ENCODE results near the gene PRKN.
"Not testable (repeated sequence)": the region's sequence is repeated elsewhere in the genome, so short reads cannot be mapped to it uniquely, and the experiment has no call there.

The PRKN gene

DNA sequence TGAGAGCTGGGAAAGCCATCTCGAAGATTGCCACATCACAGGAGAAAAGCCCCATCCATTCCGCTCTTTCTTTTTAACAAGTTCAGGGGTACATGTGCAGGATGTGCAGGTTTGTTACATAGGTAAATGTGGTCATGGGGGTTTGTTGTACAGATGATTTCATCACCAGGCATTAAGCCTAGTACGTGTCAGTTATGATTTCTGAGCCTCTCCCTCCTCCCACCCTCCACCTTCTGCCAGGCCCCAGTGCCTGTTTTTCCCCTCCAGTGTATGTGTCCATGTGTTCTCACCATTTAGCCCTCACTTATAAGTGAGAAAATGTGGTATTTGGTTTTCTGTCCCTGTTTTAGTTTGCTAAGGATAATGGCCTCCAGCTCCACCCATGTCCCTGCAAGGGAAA is 887.2 kb downstream of the PRKN start:
- DNase-seq (ENCODE audit: low read depth) = no peak

DNA sequence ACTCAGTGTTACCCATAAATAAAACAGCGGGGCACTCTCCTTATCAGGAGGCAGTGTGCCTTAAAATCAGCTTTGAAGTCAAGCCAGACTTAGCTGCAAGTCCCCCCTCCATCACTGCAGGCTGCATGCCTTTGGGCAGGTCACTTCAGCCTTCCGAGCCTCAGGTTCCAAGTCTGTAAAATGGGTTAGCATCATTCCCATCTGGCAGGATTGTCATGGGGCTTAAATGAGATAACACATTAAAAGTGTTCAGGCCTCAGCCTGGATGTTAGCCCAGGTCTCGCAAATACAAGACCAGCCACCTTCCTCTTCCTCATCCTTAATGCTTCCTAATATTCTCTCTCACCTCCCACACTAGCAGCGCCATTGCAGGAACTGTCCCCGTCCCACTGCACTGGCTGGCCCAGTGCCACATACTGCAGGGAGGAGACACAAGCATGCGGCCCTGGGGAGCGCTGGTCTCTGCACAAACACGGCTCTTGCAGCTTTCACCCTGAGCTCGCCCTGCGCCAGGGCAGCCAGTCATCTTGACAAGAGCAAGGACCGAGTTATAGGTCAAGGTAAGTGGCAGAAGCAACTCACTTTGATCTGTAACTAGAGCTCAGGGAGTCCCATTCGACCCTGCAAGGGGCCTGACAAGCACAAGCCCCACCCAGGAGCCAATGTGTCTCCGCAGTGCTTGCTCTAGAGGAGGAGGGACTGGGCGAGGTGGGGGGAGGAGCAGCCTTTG is 889.1 kb downstream of the PRKN start:
- no peak for DNase-seq (ENCODE audit: low read depth)

DNA sequence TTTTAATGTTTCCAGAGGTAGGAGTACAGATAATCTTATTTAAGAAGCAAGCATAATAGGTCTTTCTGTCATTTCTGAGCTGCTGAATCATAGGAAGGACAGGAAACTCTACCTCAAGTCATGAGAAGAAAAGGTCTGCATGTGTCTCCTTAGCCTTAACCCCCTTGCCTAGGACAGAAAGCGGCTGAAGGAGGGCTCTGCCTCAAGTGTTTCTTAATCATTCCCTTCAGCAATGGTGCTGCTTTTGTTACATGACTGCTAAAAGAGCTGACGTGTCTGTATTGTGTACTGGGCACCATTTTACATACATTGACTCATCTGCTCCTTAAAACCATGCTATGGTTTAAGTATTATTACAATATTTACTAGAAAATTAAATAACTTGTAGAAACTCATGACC is 889.7 kb downstream of the PRKN start:
- DNase-seq (ENCODE audit: low read depth) = no peak

DNA sequence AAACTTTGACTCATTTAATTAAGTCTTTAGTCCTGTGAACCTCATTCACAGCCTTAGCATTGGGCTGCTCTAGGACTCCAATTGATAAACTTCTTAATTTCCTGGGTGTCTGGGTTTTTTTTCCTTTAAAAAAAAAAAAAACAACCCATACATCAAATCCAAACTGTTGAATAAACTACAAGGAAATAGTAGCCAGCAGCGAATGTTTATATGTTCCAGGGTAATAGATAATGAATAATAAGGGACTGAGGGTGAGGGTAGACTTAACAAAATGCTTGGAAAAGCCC is 890.2 kb downstream of the PRKN start:
- DNase-seq (ENCODE audit: low read depth) = no peak

DNA sequence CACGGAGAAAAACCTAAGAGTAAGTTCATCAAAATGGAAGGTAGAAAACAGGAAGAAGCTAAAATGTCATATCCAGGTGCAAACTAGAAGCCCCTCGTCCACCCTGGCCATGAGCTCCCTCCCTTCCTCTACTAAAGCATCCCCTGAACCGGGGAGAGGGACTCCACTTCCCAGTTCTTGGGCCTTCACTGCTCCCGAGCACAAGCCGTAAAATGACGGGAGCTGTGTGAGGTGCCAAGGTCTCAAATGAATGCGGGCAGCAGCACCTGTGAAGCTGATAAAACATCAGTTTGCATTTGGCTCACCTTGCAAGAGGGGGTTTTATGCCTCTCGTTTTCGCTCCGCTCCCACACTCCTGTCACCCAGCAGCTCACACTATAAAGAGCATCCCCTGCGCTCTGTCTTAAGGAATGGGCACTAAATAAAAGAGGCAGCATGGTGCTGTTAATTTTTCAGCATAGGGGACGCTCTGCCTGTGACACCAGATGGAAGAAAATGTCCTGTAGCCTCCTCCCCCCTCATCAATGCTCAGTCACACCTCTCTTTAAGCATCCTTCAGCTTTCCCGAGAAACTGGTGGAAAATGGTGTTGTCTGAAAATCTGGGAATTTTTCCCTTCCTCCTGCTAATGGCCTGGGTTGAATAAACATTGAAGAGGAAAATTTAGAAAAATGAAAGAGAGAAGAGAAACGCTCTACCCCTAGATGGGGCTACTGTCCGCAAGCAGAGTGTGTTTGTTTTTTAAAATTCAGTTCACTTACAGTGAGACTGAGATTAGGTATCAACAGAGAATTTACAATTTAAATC is 890.7 kb downstream of the PRKN start:
- peak; percentile 2 for DNase-seq (ENCODE audit: low read depth)

DNA sequence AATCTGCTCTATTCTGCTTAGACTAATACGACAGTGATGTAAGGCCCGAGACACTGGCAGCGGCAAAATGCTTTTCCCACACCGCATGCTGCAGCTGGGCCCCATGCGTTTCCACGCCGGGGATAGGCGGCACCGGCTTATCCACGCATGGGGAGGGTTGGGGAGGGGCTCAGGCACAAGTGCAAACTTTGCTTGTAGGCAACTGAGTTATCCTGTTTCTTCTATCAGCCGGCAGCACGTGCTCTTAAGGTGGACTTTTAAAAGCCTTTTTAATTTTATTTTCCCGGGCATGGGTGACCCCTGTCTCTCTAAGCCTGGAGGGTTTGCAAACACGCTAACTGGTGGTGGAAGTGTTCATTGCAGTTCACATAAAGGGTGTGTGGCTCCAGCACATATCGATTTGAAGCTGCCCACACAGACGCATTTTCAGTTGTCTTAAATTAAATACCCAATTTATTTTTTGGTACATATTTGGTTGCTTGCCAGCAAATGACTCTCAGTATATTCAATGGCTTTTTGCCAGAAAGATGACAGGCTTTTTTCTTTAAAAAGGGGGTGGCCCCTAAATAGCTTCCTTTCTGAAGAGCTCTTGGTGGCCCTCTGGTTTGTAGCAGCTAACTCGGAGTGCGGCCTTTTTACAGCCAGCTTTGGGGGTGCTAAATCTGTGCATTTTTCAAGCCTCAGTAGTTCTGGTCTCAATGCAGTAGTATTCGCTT is 891.9 kb downstream of the PRKN start:
- DNase-seq (ENCODE audit: low read depth) = no peak

DNA sequence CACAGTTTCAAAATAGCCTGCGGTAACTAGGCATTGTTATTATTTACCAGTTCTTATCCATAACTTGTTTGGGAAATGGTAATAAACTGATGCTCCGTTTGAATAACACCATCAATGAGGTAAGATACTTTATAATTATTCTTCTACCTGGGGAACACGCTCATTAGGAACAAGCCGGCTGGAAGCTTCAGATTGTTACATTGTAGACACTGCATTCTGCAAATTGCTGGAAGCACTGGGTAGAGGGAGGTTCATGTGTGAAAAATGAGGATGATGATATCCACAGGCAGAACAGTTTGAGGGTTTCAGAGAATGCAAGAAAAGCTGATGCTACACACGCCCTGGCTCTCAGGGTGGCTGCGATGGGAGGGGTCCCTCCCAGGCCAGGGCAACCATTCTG is 893.1 kb downstream of the PRKN start:
- no peak for DNase-seq (ENCODE audit: low read depth)

DNA sequence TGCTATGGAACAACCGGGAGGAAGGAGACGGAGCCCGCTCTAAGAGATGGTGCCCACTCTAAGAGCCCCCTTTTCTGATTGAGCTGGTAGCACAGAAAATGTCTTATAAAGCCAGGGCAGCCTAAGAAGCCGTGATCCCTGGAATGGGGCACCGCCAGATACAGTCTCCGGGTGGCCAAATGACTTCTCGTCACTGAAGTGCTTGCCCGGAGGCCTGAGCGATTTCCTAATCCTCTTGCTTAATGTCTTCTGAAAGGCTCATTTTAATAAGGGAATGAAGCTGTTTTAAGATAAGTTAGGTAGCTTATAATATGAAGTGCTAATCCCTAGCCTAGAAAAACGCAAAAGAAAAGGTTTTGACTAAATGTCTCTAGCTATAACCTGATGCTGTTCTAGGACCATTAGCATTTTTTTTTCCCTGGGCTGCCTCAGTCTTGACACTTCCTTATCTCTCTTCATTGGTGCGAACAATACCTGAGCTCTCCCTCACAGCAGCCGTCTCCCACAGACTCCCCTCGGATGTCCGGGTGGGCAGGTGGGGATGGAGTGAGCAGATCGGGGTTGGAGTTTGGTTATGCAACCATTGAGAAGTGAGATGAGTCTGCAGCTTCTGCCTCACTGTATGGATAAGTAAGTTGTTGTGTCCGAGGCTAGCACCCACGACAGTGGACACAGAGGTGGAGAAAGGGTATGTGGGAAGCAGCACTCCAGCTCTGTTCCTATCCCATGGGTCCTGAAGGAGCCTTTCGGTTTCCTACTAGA is 894.3 kb downstream of the PRKN start:
- no peak for DNase-seq (ENCODE audit: low read depth)

DNA sequence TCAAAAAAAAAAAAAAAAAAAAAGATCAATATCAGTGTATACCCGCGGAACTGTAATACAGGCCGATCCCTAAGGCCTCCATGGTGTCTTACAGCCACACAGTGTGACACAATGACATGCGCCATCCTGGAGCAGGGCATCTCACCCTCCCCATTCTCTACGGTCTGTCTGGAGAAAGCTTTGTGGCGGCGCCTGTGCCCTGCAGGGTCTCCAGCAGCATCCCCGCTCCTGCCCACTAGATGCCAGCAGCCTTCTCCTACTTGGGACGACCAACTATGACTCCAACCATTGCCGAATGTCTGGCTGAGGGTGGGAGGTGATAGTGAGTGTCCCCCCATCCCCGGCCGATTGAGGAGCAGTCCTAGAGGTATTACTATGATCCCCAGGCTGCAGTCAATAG is 894.9 kb downstream of the PRKN start:
- no peak for DNase-seq (ENCODE audit: low read depth)

DNA sequence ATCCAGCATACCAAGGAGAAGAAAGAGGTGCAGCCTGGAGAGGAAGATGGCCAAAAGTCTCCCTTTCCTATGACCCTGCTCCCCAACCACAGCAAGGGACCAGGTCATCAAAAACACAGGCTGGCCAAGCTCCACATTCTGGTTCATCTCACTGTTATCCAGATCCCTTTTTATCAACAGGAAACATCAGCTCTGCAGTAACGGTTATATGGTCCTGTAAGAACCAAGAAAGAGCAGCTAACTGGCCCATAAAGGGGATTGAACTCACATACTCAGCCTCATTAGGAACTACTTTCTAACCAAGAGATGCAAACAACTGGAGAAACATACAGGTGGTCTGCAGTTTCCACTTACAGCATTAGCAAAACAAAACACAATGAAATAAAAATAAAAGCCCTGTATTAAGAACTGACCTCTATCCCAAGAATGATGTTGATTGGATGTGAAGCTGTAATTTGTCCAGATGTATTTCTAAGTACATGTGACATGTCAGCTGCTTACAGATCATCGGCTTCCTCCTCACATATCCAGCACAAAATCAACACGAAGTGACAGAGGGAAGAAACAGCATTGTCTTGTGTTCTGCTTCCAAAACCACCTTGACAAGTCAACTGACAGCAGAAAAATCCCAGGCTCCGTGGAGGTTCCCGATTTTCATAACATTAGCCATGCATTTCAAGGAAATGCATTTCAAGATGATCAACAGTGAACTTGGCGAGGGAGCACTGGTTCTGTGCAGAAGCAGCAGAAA is 896.5 kb downstream of the PRKN start:
- no peak for DNase-seq (ENCODE audit: low read depth)

DNA sequence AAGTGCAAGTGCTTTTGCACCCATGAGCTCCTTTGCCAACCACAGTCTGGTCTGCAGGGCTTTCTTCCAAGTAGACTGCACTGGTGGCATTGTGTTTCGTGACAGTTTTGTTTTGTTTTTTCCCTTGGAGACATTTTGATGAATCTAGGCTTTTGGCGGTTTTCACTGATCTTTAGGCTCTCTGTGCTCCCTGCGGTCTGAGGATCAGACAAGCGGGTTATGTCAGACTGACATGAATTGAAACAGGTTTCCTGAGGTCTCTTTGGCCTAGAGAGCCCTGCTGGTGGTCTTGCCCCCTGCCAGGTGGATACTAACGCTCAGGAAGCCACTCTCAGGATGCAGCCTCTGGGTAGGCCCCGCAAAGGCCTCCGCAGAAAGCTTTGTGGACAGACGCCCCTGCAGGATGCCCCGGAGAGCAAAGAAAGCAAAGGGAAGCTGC is 898.3 kb downstream of the PRKN start:
- DNase-seq (ENCODE audit: low read depth) = no peak

DNA sequence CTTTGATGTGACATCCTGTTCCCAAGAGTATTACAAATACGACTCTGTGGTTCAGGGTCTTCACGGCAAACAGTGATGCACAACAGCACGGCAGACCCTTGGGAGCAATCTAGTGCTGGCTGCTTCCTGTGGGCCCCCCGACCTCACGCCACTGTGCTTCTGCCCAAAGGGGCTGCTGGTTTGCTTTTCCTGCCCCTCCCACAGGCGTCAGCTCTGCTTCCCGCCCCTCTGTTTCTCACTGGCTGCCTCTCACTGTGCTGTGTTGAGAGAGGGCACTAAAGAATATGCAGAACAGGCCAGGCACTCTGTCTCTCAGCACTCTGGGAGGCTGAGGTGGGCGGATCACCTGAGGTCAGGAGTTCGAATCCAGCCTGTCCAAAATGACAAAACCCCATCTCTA is 899.2 kb downstream of the PRKN start:
- DNase-seq (ENCODE audit: low read depth) = no peak

DNA sequence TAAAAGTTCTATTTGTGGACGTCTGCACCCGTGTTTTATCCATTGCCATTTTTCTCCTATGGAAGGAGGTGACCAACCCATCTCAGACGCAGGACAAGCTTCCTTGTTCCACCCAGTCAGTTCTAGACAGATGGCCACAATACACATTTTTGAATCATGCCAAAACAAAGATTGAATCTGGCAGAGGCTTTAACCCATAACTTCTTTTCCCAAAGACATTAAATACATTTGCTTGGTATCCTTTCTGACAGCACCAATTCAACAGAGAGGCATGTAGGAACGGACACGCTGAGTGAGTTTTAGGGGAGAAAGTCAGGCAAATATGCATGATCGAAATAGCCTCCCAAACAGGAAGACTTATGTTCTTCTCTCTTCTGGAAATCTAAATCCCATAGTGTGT is 901.1 kb downstream of the PRKN start:
- no peak for DNase-seq (ENCODE audit: low read depth)

DNA sequence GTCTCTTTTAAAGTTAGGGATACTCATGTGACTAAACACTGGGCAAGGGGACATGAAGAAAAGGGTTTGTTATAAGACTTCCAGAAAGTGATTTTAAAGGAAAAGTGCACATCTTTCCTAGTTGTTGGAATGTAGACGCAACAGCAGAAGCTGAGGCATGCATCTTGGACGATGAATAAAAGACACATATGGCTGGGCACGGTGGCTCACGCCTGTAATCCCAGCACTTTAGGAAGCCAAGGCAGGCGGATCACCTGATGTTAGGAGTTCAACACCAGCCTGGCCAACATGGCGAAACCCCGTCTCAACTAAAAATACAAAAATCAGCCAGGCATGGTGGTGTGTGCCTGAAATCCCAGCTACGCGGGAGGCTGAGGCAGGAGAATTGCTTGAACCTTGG is 905.4 kb downstream of the PRKN start:
- DNase-seq (ENCODE audit: low read depth) = not testable (repeated sequence)

DNA sequence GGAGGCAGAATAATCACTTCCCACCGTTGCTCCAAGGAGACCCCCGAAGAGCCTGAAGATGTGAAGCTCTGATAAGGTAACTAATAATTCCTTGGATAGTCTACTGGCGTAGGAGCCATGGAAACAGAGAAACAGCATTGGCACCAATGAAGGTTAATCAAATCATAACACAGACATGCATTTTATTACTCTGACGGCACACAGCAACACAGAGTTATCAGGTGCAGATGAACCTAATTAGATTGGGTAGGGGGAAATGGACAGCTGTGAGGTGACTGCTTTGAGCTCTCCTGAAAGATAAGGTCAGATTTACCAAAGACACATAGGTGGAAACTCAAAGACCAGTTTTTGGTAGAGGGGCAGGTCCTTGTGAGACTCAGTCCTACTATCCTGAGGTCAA is 909.7 kb downstream of the PRKN start:
- DNase-seq (ENCODE audit: low read depth) = no peak

DNA sequence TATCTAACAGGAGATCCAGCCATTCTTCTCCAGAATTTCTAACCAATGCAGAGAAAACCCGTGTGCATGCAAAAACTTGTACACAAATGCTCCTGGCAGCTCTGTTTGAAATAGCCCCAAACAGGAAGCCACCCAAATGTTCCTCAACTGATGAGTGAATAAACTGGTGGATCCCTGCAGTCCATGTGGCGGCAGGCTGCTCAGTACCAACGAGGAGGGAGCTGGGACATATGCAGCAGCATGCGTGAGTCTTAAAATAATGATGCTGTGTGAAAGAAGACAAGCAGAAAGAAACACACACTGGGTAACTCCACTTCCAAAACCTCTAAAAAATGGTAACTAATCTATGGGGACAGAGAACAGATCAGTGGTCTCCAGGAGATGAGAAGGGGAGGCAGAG is 911.6 kb downstream of the PRKN start:
- no peak for DNase-seq (ENCODE audit: low read depth)

DNA sequence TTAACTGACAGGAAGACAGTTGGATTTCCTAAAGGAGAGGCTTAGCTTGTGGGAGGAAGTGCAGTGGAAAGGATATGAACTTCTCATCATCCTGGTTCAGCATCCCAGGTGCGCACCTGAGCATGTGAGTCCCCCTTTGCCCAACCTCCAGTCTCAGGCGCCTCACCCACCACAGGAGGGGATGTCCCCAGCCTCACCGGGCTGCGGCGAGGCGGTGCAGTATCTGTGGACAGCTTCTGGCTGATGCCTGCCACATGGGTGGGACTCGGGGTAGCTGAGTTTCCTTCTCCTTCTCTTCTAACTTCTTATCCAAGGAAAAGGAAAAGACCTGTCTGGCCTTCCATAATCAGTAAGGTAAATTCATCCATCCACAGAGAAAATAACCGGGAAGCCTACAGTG is 914.4 kb downstream of the PRKN start:
- DNase-seq (ENCODE audit: low read depth) = no peak

DNA sequence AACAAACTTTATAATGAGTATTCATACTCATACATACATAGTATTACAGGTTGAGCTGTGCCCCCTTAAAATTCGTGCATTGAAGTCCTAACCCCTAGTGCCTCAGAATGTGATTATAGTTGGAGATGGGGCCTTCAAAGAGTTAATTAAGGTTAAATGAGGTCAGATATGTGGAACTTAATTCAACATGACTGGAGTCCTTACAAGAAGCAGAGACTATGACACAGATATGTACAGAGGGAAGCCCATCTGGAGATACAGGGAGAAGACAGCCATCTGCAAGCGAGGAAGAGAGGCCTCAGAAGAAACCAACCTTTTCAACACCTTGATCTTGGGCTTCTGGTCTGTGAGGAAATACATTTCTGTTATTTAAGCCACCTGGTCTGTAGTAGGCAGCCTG is 917.6 kb downstream of the PRKN start:
- DNase-seq (ENCODE audit: low read depth) = no peak

DNA sequence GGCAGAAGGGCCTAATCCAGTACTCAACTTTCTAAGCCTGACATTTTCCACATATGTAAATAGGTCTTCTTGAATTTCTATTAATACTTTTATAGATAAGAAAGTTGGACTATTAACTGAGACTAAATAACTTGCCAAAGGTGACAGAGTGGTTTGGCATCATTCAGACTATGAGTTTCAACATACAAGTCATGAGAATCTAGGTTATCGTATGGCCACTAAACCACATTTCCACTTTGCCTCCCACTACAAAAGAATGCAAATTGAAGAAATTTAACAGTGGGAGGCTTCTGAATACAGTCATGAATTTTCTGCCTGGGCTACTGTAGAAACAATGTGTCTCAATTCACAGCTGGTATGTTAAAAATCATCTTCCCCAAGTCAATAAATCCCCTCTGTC is 922.7 kb downstream of the PRKN start:
- peak; percentile 0 for DNase-seq (ENCODE audit: low read depth)

DNA sequence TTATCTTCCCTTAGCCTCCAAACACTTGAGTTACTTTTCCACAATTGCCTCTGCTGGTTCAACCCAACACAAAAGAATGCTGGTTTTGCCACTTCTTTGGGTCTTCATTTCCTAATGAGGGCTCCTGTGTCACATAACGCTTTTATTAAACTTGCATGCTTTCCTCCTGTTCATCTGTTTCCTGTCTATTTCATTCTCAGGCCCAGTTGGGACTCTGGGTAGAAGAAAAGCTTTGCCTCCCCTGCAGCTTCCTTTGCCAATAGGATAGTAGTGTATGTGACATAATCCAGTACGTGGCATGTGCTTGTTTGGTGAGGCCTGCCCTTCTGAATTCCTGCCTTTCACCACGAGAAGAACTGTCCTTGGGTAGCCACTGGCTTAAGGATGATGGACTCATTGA is 924.4 kb downstream of the PRKN start:
- DNase-seq (ENCODE audit: low read depth) = no peak

DNA sequence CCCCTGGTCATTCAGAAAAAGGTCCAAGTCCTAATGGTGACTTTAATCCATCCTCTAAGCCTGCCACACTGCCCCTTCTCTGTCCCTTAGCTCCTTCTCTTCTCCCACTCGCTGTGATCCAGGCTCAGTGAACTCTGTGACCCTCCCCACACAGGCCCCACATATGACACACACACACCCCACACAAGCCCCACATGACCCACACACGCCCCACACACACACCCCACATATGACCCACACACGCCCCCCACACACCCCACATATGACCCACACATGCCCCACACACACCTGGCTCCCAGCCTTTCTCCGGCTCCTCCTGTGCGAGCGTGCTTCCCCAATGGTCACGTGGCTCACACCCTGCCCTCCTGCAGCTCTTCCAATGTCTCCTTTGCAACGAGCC is 925.3 kb downstream of the PRKN start:
- no peak for DNase-seq (ENCODE audit: low read depth)

Measured in iris pigment epithelial cell (primary cell).